Kidney (tissue), 14 donors: ENCODE data around the gene GPSM1. TPM values are rescaled to one million over a fixed set of nuclear protein-coding genes. Genes with fewer than 3 reads are reported as not detected.

Experiments used
- DNase-seq, 5 donors: peaks; one replicate each; pipeline ENCODE4 v3.0.0-alpha.2; 2013 to 2020
- FAIRE-seq: peaks from 2 replicates; lab custom pipeline; 2012; peaks lifted over from hg19 to GRCh38; lab: Jason Lieb, UNC
- H3K27ac ChIP-seq, 2 donors: one replicate each; pipeline ENCODE4 v1.7.0; 2013; ENCODE audit warnings: low read depth in 2 of 2, low read length in 2 of 2, inconsistent platforms in 1 of 2
- H3K27me3 ChIP-seq: one replicate; pipeline ENCODE4 v1.7.1; 2013; ENCODE audit warnings: low read length, inconsistent platforms; ENCODE audit not compliant: control insufficient read depth, insufficient read depth
- H3K36me3 ChIP-seq, 3 donors: one replicate each; pipeline versions ENCODE4 v1.7.0 to v1.7.1; 2013; ENCODE audit warnings: low read length in 3 of 3, control low read depth in 1 of 3, inconsistent platforms in 1 of 3; ENCODE audit not compliant: insufficient read depth in 3 of 3, control insufficient read depth in 2 of 3
- H3K4me1 ChIP-seq, 3 donors: one replicate each; pipeline versions ENCODE4 v1.7.0 to v1.7.1; 2013; ENCODE audit warnings: low read length in 3 of 3, inconsistent platforms in 1 of 3, low read depth in 1 of 3; ENCODE audit not compliant: control insufficient read depth in 2 of 3, insufficient read depth in 2 of 3
- H3K4me3 ChIP-seq, 3 donors: one replicate each; pipeline versions ENCODE4 v1.7.0 to v1.8.1; 2013; ENCODE audit warnings: low read length in 3 of 3, control low read depth in 1 of 3, inconsistent platforms in 1 of 3
- H3K9ac ChIP-seq, 3 donors: one replicate each; pipeline versions ENCODE4 v1.7.0 to v1.7.1; 2013; ENCODE audit warnings: low read length in 3 of 3, control low read depth in 1 of 3, inconsistent platforms in 1 of 3
- H3K9me3 ChIP-seq, 3 donors: one replicate each; pipeline versions ENCODE4 v1.7.0 to v1.7.1; 2013; ENCODE audit warnings: low read length in 3 of 3, control low read depth in 1 of 3, inconsistent platforms in 1 of 3; ENCODE audit not compliant: control insufficient read depth in 2 of 3, insufficient read depth in 1 of 3
- intact Hi-C: fragments of 100-400 bp; cut with DNase I; formaldehyde crosslinking; loops from one replicate; pipeline ENCODE4 v1.11.1; 2022
- polyA plus RNA-seq: library from polyadenylated mRNA; stranded (reverse); fragments of 350-450 nt; fragmentation: Illumina TruSeq; extraction: RNeasy Lipid Tissue Mini Kit (QIAGEN cat#74804); gene quantifications from one replicate; pipeline ENCODE4 v1.2.3, GENCODE V29; 2014; ENCODE audit warnings: low read depth, low replicate concordance; ENCODE audit not compliant: insufficient read depth
- total RNA-seq: library from RNA; stranded (reverse); fragmentation: NEBNext Ultra II Directional; extraction: Animal tissue kit (Norgen Biotek cat#: 25700); gene quantifications from one replicate; pipeline ENCODE4 v1.2.1, GENCODE V29; 2021
- TF ChIP-seq, protein P1 (sequence below): IDR thresholded peaks from 3 replicates; pipeline ENCODE4 v1.5.1; 2012; ENCODE audit warnings: mild to moderate bottlenecking, moderate library complexity, borderline replicate concordance; ENCODE audit not compliant: insufficient read depth; ENCODE audit errors: extremely low read depth
- donor health status: control.
- donor health status: control.
- donor health status: control.
- donor health status: control.
- donor health status: control.
- donor health status: DM: yes; HTN: yes; CAD: no.
- donor health status: Normal renal cell carcinoma (clear cell type).

GPSM1 gene
- total and polyA plus RNA-seq, 2 donors from 2014 or later, result 11.6 to 11.9 TPM

DNA sequence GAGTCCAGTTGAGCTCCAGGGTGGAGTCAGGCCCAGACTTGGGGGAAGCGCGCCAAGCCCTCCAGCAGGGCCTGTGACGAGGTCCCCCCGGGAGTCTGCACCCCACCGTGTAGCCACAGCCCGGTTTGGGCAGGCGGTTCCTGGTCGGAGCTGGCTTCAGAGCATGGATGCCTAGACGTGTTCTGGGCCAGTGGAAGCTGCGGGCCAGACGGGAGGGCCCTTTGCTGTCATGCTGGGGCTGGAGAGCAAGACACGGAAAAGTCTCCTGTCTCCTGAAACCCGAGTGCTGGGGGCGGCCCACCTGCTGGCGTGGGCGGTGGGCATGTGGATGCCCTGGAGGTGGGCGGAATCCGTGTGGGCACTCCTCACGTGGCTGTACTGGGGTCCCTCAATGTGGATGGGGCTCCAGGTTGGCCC lies 1.9 kb downstream of the GPSM1 start:
- no peak for FAIRE-seq
- H3K36me3 ChIP-seq, result no peaks in the 10 kb centered on the region
- no peaks in the 10 kb centered on the region for H3K9me3 ChIP-seq
- intact Hi-C loops, result no loop called here
- H3K4me1 ChIP-seq, result peaks cover 0 to 13% (median 0%) of the 10 kb centered on the region in 3 donors
- peak overlapping the region in 1 of 3 donors; percentile 53 for H3K4me3 ChIP-seq
- peak overlapping the region in 1 of 3 donors; percentile 77 for H3K9ac ChIP-seq
- H3K27ac ChIP-seq, result no peak overlapping the region
- H3K27me3 ChIP-seq, result no peaks in the 10 kb centered on the region
- TF ChIP-seq, protein P1, sequence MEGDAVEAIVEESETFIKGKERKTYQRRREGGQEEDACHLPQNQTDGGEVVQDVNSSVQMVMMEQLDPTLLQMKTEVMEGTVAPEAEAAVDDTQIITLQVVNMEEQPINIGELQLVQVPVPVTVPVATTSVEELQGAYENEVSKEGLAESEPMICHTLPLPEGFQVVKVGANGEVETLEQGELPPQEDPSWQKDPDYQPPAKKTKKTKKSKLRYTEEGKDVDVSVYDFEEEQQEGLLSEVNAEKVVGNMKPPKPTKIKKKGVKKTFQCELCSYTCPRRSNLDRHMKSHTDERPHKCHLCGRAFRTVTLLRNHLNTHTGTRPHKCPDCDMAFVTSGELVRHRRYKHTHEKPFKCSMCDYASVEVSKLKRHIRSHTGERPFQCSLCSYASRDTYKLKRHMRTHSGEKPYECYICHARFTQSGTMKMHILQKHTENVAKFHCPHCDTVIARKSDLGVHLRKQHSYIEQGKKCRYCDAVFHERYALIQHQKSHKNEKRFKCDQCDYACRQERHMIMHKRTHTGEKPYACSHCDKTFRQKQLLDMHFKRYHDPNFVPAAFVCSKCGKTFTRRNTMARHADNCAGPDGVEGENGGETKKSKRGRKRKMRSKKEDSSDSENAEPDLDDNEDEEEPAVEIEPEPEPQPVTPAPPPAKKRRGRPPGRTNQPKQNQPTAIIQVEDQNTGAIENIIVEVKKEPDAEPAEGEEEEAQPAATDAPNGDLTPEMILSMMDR, result no peak
- DNase-seq, result peak in 1 of 5 donors; percentile 74

DNA sequence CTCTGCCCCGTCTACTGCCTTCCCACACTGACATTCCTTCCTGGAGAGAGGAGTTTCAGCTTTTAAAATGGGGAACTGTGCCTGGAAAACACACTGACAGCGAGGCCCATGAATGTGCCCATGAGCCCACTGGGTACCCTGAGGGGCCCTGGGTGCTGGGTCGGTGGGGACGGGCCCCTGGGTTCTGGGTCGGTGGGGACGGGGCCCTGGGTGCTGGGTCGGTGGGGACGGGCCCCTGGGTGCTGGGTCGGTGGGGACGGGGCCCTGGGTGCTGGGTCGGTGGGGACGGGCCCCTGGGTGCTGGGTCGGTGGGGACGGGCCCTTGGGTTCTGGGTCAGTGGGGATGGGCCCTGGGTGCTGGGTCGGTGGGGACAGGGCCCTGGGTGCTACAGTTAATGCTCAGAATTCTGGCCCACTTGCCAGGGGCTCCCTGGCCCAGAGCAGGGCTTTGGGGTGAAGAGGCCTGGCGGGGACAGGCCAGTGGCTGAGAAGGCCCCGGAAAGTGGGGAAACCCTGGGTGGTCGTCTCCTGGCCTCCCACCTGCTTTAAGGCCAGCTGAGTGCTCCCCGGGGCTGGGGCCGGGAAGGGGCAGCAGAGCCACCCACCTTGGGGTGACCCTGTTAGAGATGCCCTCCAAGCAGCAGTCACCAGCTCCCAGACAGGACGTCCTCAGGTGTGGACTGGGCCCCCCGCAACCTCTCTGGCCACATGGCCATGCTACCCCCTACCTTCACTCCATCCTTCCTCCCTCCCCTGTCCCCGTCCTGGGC lies 2.5 kb downstream of the GPSM1 start:
- DNase-seq (peak in 1 of 5 donors; percentile 69), FAIRE-seq (no peak)
- Histone ChIP-seq H3K9me3 (no peaks in the 10 kb centered on the region), H3K4me1 (peaks cover 0 to 13% (median 0%) of the 10 kb centered on the region in 3 donors), H3K27ac (no peak overlapping the region), H3K27me3 (no peaks in the 10 kb centered on the region), H3K9ac (no peak overlapping the region), H3K4me3 (no peak overlapping the region), H3K36me3 (no peaks in the 10 kb centered on the region)
- TF ChIP-seq, protein P1, result no peak
- intact Hi-C loops, result no loop called here

DNA sequence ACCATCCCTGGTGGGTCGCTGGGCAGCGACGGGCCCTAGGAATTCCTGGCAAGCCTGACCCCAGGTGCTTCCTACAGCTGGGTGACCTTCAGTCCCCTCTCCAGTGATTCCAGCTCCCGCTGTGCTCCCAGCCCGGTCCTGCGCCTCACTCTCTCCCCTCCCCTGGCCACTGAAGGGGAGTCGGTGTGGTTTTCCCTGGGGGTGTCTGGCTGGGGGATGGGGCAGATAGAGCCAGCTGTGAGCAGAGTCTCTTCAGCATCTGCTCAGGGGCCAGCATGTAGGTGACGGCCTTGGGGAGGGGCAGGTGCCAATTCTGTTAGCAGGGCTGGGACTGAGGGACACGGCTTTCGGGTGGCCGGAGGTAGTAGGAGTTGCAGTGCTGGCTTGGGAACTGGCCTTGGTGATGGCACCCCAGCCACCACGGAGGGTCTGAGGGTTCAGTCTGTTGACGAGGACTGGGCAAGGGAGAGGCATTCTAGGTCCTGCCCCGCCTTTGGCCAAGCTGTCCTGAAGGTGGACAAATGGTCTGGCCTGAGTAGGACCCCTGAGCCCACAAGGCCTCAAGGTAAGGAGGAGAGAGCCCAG lies 3.2 kb downstream of the GPSM1 start:
- TF ChIP-seq, protein P1, result no peak
- Histone ChIP-seq H3K4me3 (no peak overlapping the region), H3K27me3 (no peaks in the 10 kb centered on the region), H3K9me3 (no peaks in the 10 kb centered on the region), H3K9ac (no peak overlapping the region), H3K4me1 (peaks cover 0 to 13% (median 0%) of the 10 kb centered on the region in 3 donors), H3K36me3 (no peaks in the 10 kb centered on the region), H3K27ac (no peak overlapping the region)
- FAIRE-seq, result no peak
- DNase-seq, result peak in 1 of 5 donors; percentile 68
- intact Hi-C loops, result no loop called here
